ENCODE data around the gene MYO9B.

MYO9B gene

GRCh38 chr19:17213334-17213733, 137.8 kb downstream of the MYO9B start:
- no peak for DNase-seq (ENCODE audit: low read depth, low spot score)

GRCh38 chr19:17214508-17215126, 139.0 kb downstream of the MYO9B start:
- no peak for DNase-seq (ENCODE audit: low read depth, low spot score)

DNA sequence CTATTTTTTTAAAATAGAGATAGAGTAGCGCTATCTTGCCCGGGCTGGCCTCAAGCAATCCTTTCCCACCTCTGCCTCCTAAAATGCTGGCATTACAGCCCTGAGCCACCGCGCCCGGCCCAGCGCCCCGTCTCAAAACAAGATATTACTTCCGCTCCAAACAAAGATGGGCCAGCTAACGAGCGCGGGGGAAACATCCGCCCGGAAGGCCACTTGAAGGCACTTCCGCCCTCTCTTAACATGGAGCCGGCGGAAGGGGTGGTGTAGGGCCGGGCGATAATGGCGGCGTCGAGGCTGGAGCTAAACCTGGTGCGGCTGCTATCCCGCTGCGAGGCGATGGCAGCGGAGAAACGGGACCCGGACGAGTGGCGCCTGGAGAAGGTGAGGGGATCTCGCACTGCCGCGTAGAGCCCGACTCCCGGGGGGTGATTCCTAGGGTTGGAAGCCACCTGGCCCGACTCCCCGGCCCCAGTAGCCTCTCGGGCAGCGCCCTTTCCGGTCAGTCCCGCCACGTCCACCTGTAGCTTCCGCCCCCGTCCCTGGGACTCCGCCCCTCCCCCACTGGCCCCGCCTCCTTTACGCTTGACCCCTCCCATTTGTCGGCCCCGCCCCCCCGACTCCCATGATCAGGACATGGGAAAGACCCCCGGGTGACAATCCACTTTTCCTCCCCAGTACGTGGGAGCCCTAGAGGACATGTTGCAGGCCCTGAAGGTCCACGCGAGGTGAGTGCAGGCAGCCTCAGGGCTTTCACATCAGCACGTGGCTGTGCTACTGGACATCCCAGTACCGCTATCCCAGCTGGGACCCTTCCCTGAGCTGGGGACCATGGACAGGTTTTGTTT, 139.8 kb downstream of the MYO9B start, which contains the start of gene USE1:
Gene USE1, plus strand, starts transcription at position 231 of the 845 bp plus-strand sequence. Its CDS starts 49 bp downstream, at position 280.
- DNase-seq (ENCODE audit: low read depth, low spot score), result peak; percentile 70

GRCh38 chr19:17216058-17216670, 140.6 kb downstream of the MYO9B start:
- no peak for DNase-seq (ENCODE audit: low read depth, low spot score)

DNA sequence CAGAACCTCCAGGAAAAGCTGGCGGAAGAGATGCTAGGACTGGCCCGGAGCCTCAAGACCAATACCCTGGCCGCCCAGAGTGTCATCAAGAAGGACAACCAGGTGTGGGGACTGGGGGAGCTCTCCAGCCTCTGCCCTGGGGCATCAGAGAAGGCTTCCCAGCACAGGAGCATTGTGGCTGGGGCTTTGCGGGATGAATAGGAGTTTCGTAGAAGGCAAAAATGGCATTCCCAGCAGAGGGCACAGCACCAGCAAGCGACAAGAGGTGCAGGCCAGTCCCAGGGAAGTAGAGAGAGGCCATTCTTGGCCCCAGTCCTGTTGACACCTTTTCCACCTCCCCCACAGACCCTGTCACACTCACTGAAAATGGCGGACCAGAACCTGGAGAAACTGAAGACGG, 143.7 kb downstream of the MYO9B start:
- no peak for DNase-seq (ENCODE audit: low read depth, low spot score)

DNA sequence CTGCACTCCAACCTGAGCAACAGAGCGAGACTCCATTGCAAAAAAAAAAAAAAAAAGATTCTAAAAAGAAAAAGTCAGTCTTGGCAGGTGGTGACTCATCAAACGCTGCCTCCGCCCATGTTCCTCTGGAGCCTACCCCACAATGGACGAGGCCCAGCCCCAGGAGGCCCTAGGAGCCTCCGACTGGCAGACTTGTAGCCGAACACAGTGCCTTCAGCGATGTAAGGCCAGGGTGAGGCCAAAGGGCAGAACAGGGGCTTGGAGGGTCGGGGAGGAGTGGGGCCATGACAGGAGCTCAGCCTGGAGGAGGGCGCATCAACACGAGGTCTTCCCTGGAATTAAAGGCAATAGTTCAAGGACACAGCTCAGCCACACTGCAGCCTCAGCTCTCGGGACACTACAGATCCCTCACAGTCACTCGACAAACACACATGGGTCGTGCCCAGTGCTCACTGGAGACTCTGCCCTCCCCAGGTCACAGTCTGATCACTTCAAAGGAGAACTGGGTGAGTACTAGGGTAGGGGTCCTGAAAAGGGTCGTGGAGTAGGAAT, 144.7 kb downstream of the MYO9B start:
- no peak for DNase-seq (ENCODE audit: low read depth, low spot score)

- DNase-seq (ENCODE audit: low read depth, low spot score), result no peak
Measured at GRCh38 chr19:17225053-17225452, 149.5 kb downstream of the MYO9B start.

DNA sequence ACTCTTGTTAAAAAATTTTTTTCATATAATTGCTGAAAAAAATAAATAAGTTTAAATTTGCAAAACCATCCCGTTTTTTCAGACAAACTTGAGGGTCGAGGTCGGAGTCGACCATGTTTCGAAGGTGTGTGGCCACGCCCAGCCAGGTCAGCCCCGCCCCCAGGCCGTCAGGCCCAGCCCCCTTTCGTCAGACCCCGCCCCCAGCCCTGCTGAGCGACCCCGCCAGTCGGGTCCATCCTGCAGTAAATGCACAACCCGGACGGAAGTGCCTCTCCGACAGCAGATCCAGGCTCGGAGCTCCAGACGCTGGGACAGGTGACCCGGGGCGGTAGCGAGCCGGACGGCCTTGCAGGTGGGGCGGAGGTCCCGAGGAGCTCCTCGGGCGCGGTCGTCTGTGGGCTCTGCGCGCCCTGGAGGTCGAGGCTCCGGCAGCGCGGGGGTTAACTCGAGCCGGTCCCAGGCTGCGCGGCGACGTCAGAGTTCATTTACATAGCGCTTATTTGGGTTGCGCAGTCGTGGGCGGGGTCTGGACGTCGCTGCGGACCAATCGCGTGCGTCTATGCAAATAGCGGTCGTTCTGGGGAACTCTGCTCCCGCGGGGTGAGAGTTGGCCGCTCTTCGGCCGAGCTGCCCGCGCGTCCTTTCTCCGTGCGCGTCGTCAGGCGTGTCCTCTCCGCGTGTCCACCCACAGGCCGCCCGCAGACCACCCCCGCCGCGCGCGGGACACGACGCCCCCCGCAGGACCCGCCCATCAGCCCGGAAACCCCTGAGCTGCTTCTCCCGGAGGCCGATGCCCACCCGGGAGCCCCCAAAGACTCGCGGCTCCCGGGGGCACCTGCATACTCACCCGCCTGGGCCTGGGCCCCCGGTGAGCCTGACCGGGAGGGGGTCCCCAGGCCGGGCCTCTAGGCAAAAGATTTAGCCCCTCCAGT, 150.7 kb downstream of the MYO9B start, which contains the start of gene OCEL1:
Gene OCEL1, plus strand, starts transcription at position 225 of the 932 bp plus-strand sequence. Its CDS starts 22 bp downstream, at position 247.
- DNase-seq (ENCODE audit: low read depth, low spot score), result peak; percentile 90

GRCh38 chr19:17227798-17228367, 152.3 kb downstream of the MYO9B start:
- no peak for DNase-seq (ENCODE audit: low read depth, low spot score)

GRCh38 chr19:17229890-17230289, 154.3 kb downstream of the MYO9B start:
- no peak for DNase-seq (ENCODE audit: low read depth, low spot score)

DNA sequence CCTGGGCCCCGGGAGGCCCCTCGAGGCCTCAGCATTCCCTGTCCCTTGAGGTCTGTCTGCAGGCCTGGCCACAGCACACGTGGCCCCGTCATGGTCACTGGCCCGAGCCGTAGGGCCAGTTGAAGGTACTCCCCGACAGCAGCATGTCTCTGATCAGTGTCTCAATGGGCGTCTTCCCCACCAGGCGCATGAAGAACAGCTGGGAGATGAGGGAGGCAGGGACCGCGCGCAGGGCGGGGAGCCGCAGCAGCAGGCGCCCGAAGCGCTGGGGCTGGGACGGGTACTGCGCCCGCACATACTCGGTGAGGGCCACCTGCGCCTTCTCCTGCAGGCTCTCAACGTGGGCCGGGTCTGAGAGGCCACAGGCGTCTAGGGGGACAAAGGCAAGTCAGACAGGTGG, 156.7 kb downstream of the MYO9B start:
- no peak for DNase-seq (ENCODE audit: low read depth, low spot score)

GRCh38 chr19:17234911-17235299, 159.3 kb downstream of the MYO9B start:
- no peak for DNase-seq (ENCODE audit: low read depth, low spot score)

DNA sequence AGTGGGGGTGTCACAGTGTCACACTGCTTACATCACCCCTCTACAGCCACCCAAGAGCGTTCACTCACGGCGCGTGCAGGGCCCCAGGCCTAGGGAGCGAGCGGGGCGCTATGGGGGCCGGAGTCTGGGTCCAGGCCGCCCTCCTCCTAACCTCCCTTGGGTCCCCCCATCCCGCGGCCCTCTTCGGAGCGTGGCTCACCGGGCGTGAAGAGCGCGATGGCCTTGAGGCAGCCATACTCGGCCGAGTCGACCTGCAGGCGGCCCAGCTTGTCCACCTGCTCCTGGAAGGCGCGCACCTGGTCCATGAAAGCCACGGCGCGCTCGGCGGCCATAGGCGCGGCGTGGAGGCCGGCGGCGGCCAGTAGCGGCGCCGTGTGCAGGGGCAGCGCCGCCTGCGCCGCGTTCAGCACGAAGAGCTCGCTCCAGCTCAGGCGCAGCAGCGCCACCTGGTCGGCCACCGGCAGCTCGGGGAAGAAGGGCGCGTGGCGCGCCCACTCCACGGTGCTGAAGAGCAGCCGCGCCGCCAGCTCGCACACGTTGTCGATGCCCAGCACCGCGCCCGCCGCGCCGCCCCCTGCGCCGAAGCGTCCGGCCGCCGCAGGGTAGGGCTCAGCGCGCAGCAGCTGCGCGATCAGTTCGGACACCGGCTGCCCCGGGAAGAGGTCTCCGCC, 159.9 kb downstream of the MYO9B start:
- no peak for DNase-seq (ENCODE audit: low read depth, low spot score)

DNA sequence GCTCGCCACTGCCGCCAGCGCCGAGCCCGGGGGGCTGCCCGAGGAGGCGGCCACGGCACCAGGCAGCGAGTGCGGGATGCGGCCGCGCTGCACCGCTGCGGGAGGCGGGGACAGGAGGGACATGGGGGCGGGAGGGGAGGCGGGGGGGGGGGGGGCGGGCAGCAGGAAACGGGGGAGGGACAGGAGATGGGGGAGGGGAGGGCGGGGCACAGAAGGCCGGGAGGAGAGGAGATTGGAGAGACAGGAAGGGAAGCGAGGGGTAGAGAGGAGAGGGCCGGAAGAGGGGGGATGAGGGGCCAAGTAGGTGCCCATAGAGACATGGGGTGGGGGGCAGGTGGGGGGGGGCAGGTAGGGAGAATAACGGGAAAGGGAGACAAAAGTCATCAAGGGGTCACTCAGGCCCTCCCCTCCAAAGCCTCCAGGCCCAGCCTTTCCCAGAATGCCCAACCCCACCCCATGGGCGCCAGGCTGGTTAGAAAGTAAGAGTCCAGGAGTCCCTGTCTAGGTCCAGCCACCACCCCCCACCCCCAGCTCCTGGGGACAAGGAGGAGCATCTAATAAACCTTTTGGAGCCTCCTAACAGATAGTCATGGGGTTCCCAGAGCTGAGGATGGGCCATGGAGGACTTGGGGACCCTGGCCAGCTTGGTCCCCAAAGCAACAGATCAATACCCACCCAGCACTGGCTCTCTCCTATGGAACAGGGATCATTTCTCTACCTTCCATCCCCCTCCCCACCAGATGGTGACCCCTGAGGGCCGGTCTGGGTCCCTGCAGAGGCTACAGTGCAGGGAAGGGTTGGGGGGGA, 160.6 kb downstream of the MYO9B start:
- DNase-seq (ENCODE audit: low read depth, low spot score), result no peak

GRCh38 chr19:17236811-17237543, 161.4 kb downstream of the MYO9B start:
- no peak for DNase-seq (ENCODE audit: low read depth, low spot score)

DNA sequence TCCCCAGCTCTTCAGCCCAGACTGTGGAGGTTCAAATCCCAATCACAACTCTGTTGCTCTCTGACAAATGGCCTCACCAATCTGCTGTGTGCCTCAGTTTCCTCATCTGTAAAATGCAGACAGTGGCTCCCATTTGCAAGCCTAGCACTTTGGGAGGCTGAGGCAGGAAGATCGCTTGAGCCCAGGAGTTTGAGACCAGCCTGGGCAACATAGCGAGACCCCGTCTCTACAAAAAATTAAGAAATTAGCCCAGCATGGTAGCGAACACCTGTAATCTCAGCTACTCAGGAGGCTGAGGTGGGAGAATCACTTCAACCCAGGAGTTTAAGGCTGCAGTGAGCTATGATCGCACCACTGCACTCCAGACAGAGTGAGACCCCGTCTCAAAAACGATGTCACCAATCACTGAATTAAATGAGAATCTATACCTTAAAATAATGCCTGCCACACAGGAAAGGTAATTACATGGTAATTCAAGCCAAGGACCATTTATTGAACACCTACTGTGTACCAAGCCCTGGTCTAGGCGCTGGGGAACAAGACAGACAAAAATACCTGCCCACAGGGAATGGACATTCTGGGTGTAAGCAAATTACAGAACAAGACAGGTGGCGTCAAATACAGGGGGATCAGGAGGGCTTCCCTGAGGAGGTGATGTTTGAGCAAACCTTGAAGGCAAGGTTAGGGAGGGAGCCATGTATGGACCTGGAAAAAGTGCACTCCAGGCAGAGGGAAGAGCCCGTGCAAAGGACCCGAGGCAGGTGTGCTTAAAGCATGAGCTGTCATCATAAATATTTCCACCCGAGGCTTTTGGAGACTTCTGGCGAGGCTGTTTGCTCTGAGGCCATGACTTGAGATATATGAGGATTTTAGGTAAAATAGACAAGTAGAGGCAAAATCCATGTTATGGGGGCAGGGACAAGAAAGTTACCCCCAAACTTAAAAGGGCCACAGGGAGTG, 162.4 kb downstream of the MYO9B start:
- no peak for DNase-seq (ENCODE audit: low read depth, low spot score)

- DNase-seq (ENCODE audit: low read depth, low spot score), result no peak
Measured at GRCh38 chr19:17240062-17240752, 164.6 kb downstream of the MYO9B start.

Data from iPS DF 19.7 (cell line).